ENCODE data around the gene UPF1. TPM values are rescaled to one million over a fixed set of nuclear protein-coding genes. Genes with fewer than 3 reads are reported as not detected.
"Not testable (repeated sequence)": the region's sequence is repeated elsewhere in the genome, so short reads cannot be mapped to it uniquely, and the experiment has no call there.

UPF1 gene
- total RNA-seq, 2 donors from 2014 or later, result 64.9 to 90.1 TPM

GRCh38 chr19:18809149-18809868 lies 22.4 kb upstream of the UPF1 start:
- Mint-ChIP-seq H3K4me1 (no peaks in the 10 kb centered on the region), H3K27ac (no peak overlapping the region), H3K9me3 (no peaks in the 10 kb centered on the region), H3K4me3 (no peak overlapping the region), H3K36me3 (ENCODE audit: low read depth) (no peaks in the 10 kb centered on the region), H3K27me3 (peaks cover 3% of the 10 kb centered on the region)
- ATAC-seq (replicated peaks), result no peak

DNA sequence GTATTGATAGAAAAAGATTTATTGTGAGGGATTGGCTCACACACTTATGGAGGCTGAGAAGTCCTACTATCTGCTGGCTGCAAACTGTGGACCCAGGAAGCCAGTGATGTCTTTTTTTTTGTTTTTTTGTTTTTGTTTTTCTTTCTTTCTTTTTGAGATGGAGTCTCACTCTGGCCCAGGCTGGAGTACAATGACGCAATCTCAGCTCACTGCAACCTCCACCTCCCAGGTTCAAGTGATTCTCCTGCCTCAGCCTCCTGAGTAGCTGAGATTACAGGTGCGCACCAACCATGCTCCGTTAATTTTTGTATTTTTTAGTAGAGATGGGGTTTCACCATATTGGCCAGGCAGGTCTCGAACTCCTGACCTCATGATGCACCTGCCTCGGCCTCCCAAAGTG lies 20.1 kb upstream of the UPF1 start:
- not testable (repeated sequence) for ATAC-seq (replicated peaks); H3K4me3 Mint-ChIP-seq; H3K9me3 Mint-ChIP-seq; H3K36me3 Mint-ChIP-seq (ENCODE audit: low read depth); H3K4me1 Mint-ChIP-seq; H3K27me3 Mint-ChIP-seq; H3K27ac Mint-ChIP-seq

- Mint-ChIP-seq H3K27me3 (peaks cover 3% of the 10 kb centered on the region), H3K36me3 (ENCODE audit: low read depth) (no peaks in the 10 kb centered on the region), H3K4me3 (no peak overlapping the region), H3K4me1 (no peaks in the 10 kb centered on the region), H3K27ac (no peak overlapping the region), H3K9me3 (no peaks in the 10 kb centered on the region)
- no peak for ATAC-seq (replicated peaks)
Observed at GRCh38 chr19:18814063-18814462, 17.7 kb upstream of the UPF1 start.

- H3K9me3 Mint-ChIP-seq, result no peaks in the 10 kb centered on the region
- ATAC-seq (replicated peaks), result peak; percentile 44
- no peaks in the 10 kb centered on the region for H3K4me1 Mint-ChIP-seq
- no peaks in the 10 kb centered on the region for H3K36me3 Mint-ChIP-seq (ENCODE audit: low read depth)
- no peaks in the 10 kb centered on the region for H3K27me3 Mint-ChIP-seq
- H3K27ac Mint-ChIP-seq, result no peak overlapping the region
- H3K4me3 Mint-ChIP-seq, result no peak overlapping the region
Observed at GRCh38 chr19:18815673-18816072, 16.1 kb upstream of the UPF1 start.

DNA sequence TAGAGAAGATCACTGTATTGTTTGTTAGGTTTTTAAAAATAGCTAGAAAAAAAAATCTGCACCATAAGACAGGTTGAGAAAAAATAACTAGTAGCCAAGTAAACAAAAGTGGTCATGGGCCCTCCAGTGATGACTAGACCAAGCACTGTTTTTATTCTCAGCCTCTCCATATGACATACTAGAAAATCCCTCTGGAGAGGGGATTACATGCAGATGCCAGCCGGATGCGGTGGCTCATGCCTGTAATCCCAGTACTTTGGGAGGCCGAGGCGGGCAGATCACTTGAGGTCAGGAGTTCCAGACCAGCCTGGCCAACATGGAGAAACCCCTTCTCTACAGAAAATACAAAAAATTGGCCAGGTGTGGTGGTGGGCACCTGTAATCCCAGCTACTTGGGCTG lies 15.1 kb upstream of the UPF1 start:
- H3K27ac Mint-ChIP-seq; ATAC-seq (replicated peaks); H3K4me3 Mint-ChIP-seq; H3K9me3 Mint-ChIP-seq; H3K4me1 Mint-ChIP-seq; H3K27me3 Mint-ChIP-seq; H3K36me3 Mint-ChIP-seq (ENCODE audit: low read depth): not testable (repeated sequence)

DNA sequence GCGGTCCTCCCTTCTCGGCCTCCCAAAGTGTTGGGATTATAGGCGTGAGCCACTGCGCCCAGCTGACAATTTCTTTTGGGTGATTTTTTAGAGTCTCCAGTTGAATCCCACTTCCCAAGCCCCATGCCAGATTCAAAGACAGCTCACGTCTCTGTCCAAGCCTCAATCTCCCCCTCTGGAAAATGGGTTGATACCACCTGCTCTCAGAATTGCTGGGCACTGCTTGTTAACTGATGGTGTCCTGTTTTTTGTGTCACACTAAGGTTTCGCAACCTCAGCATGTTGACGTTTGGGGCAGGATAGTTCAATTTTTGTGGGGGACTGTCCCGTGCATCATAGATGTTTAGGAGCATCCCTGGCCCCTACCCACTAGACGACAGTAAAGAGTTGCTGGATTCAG lies 14.2 kb upstream of the UPF1 start:
- Mint-ChIP-seq H3K27me3 (no peaks in the 10 kb centered on the region), H3K9me3 (no peaks in the 10 kb centered on the region), H3K4me3 (no peak overlapping the region), H3K36me3 (ENCODE audit: low read depth) (no peaks in the 10 kb centered on the region), H3K4me1 (no peaks in the 10 kb centered on the region), H3K27ac (no peak overlapping the region)
- ATAC-seq (replicated peaks), result no peak

DNA sequence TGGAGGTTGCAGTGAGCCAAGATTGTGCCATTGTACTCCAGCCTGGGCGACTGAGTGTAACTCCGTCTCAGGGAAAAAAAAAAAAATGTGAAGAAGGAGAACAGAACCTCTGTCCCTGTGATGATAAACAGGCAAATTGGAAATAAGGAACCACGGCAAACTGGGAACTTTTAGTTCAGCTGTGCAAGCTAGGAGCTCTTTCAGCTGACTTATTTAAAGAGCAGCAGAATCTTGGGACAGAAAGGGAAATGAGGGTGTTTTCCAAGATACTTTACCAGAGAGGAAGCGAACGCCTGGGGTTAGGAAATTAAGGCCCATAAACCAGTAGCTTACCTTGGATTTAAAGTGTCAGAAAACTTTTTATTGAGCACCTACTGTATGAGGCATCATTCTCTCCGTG lies 3.0 kb upstream of the UPF1 start:
- Mint-ChIP-seq H3K27me3 (peaks cover 6% of the 10 kb centered on the region), H3K4me3 (no peak overlapping the region), H3K36me3 (ENCODE audit: low read depth) (peaks cover 14% of the 10 kb centered on the region), H3K9me3 (no peaks in the 10 kb centered on the region), H3K27ac (no peak overlapping the region), H3K4me1 (peaks cover 3% of the 10 kb centered on the region)
- no peak for ATAC-seq (replicated peaks)

DNA sequence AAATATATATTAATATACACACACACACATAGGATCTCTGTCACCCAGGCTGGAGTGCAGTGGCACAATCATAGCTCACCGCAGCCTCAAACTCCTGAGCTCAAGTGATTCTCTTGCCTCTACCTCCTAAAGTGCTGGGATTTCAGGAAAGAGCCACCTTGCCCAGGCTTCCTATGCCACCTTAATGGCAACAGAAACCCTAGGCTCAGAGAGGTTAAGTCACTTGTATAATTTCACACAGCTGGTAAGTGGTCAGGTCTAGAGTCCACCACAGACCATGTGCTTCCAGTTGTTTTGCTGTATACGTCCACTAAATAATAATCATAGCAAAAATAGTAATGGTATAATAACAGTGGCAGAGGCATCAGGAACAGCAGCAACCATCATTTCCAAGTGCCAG lies 1.3 kb upstream of the UPF1 start:
- Mint-ChIP-seq H3K4me1 (peaks cover 17% of the 10 kb centered on the region), H3K27ac (no peak overlapping the region), H3K36me3 (ENCODE audit: low read depth) (peaks cover 31% of the 10 kb centered on the region), H3K27me3 (peaks cover 2% of the 10 kb centered on the region), H3K9me3 (no peaks in the 10 kb centered on the region), H3K4me3 (peak overlapping the region; percentile 71)
- no peak for ATAC-seq (replicated peaks)

- no peaks in the 10 kb centered on the region for H3K9me3 Mint-ChIP-seq
- H3K4me3 Mint-ChIP-seq, result peak overlapping the region; percentile 96
- peak overlapping the region; percentile 94 for H3K27ac Mint-ChIP-seq
- peak; percentile 46 for ATAC-seq (replicated peaks)
- no peaks in the 10 kb centered on the region for H3K27me3 Mint-ChIP-seq
- H3K36me3 Mint-ChIP-seq (ENCODE audit: low read depth), result peaks cover 49% of the 10 kb centered on the region
- H3K4me1 Mint-ChIP-seq, result peaks cover 32% of the 10 kb centered on the region
Observed at GRCh38 chr19:18832306-18833140, 764 bp downstream of the UPF1 start.

- H3K9me3 Mint-ChIP-seq, result no peaks in the 10 kb centered on the region
- peak overlapping the region; percentile 94 for H3K27ac Mint-ChIP-seq
- peak overlapping the region; percentile 96 for H3K4me3 Mint-ChIP-seq
- no peaks in the 10 kb centered on the region for H3K27me3 Mint-ChIP-seq
- H3K4me1 Mint-ChIP-seq, result peaks cover 38% of the 10 kb centered on the region
- peaks cover 55% of the 10 kb centered on the region for H3K36me3 Mint-ChIP-seq (ENCODE audit: low read depth)
- ATAC-seq (replicated peaks), result no peak
Observed at GRCh38 chr19:18833141-18833476, 1.4 kb downstream of the UPF1 start.

DNA sequence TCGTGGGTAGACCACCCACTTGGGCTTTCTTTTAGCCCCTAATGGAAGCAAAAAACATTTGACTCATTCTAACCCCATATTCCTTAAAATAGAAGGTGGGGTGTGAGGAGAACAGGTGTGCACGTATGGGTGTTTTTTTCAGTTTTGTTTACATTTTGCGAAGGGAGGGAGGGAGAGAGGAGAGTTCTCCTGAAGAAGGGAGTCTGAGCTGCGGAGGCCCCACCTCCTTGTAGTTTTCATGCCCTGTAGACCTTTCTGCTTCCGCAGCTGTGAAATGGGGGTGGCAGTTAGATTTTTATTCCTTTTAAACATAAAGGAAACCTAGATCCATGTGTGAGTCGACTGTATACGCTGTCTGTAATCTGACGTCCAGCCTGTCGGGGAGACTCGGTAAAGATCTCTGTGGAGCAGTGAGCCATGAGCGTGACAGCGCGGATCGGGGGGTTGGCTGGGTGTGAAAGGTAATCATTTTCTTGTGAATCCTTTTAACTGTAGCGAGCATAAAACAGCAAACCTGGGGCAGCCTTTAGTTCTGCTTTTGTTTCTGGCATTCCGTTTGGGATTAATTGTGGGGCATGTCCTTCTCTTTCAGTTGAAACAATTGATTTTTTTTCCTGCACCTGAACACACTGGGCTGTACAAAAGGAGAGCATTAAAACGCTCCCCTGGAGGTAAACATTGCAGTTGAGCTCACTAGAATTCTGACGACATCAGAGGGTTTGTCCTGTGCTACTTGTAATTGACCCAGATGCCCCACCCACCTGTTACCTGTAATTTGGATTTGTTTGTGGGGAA lies 2.3 kb downstream of the UPF1 start:
- ATAC-seq (replicated peaks), result no peak
- H3K36me3 Mint-ChIP-seq (ENCODE audit: low read depth), result peaks cover 65% of the 10 kb centered on the region
- peaks cover 45% of the 10 kb centered on the region for H3K4me1 Mint-ChIP-seq
- no peaks in the 10 kb centered on the region for H3K9me3 Mint-ChIP-seq
- no peaks in the 10 kb centered on the region for H3K27me3 Mint-ChIP-seq
- H3K4me3 Mint-ChIP-seq, result peak overlapping the region; percentile 96
- peak overlapping the region; percentile 94 for H3K27ac Mint-ChIP-seq

- no peaks in the 10 kb centered on the region for H3K27me3 Mint-ChIP-seq
- no peak for ATAC-seq (replicated peaks)
- peak overlapping the region; percentile 94 for H3K27ac Mint-ChIP-seq
- no peaks in the 10 kb centered on the region for H3K9me3 Mint-ChIP-seq
- peaks cover 45% of the 10 kb centered on the region for H3K4me1 Mint-ChIP-seq
- H3K4me3 Mint-ChIP-seq, result peak overlapping the region; percentile 96
- peaks cover 67% of the 10 kb centered on the region for H3K36me3 Mint-ChIP-seq (ENCODE audit: low read depth)
Observed at GRCh38 chr19:18834644-18834984, 2.9 kb downstream of the UPF1 start.

DNA sequence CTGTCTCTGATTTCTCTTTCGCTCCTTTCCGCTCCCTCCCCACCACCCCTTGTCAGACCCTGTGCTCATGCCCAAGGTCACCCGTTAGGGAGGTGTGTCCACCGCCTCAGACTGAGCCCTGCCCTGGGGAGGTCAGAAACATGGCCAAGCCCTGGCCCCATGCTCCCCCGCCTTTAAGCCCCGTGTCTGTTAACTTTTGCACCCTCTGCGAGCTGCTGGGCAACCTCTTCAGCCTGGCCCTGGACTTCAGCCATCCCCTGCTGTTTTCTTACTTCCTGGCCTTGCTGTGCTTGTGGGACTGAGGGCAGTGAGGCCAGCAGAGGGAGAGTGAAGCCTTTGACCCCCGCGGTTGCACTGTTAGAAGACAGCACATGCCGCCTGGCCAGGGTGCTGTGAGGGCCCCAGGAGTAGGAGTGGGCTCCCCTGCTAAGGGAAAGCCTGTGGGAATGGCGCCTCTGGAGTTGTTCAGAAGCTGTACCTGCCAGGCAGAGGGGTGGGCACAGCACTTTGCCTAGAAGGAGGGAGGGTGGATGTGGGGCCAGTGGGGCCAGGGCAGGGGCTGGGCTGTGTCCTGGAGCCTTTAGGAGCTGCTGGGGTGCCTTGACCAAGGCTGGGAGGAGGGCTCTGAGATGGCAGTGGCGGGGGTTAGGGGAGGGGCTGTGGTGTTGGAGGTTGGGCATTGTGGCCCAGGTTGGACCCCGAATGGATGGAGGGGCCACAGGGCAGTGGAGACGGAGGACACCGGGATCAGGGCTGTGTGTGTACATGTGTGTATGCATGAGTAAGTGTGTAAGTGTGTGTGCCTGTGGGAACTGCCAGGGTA lies 7.9 kb downstream of the UPF1 start:
- Mint-ChIP-seq H3K27ac (peak overlapping the region; percentile 40), H3K9me3 (no peaks in the 10 kb centered on the region), H3K4me1 (peaks cover 64% of the 10 kb centered on the region), H3K27me3 (no peaks in the 10 kb centered on the region), H3K36me3 (ENCODE audit: low read depth) (peaks cover 66% of the 10 kb centered on the region), H3K4me3 (peak overlapping the region; percentile 62)
- ATAC-seq (replicated peaks), result no peak
